H1 (cell line): ENCODE data around the gene TRIM27. TPM values are rescaled to one million over a fixed set of nuclear protein-coding genes. Genes with fewer than 3 reads are reported as not detected.
"Not testable (repeated sequence)": the region's sequence is repeated elsewhere in the genome, so short reads cannot be mapped to it uniquely, and the experiment has no call there.

ENCODE experiments used
- CTCF ChIA-PET: fragments of 300-600 bp; sonication (Branson Sonifier 250); formaldehyde crosslinking; loops from one replicate; lab custom pipeline; 2021; ENCODE audit not compliant: partially characterized antibody; lab: Charles Lee
- POLR2A ChIA-PET: fragments of 300-600 bp; sonication (Branson Sonifier 250); formaldehyde crosslinking; loops from one replicate; lab custom pipeline; 2021; ENCODE audit warnings: inconsistent platforms; ENCODE audit not compliant: partially characterized antibody; lab: Charles Lee
- DNase-seq, 2 experiments: peaks; one replicate each; pipeline versions ENCODE4 v3.0.0 to v3.0.0-alpha.2; 2010 to 2022; ENCODE audit warnings: low spot score in 2 of 2, low read depth in 1 of 2, mixed read lengths in 1 of 2
- FAIRE-seq: peaks from 2 replicates; lab custom pipeline; 2011; peaks lifted over from hg19 to GRCh38; lab: Jason Lieb, UNC
- H2AFZ ChIP-seq: 2 replicates; pipeline ENCODE4 v1.8.1; 2012; ENCODE audit warnings: low read length, inconsistent platforms
- H2AK5ac ChIP-seq: 2 replicates; pipeline ENCODE4 v1.6.1; 2013; ENCODE audit warnings: low read depth, low read length
- H2BK120ac ChIP-seq: replicated peaks from 2 replicates; pipeline ENCODE3; 2013; ENCODE audit warnings: low read depth, low read length, inconsistent platforms
- H2BK12ac ChIP-seq: 2 replicates; pipeline ENCODE4 v1.6.1; 2013; ENCODE audit warnings: low read depth, low read length
- H2BK15ac ChIP-seq: 2 replicates; pipeline ENCODE4 v1.6.1; 2013; ENCODE audit warnings: low read length
- H2BK20ac ChIP-seq: 2 replicates; pipeline ENCODE4 v1.6.1; 2013; ENCODE audit warnings: low read length
- H2BK5ac ChIP-seq: 2 replicates; pipeline ENCODE4 v1.6.1; 2013; ENCODE audit warnings: low read depth, low read length
- H3K14ac ChIP-seq: 2 replicates; pipeline ENCODE4 v1.6.1; 2013; ENCODE audit warnings: inconsistent platforms; ENCODE audit not compliant: insufficient read length
- H3K18ac ChIP-seq: 2 replicates; pipeline ENCODE4 v1.6.1; 2013; ENCODE audit warnings: low read length; ENCODE audit errors: extremely low read depth
- H3K23ac ChIP-seq: 2 replicates; pipeline ENCODE4 v1.6.1; 2013; ENCODE audit warnings: inconsistent platforms; ENCODE audit not compliant: insufficient read length
- H3K23me2 ChIP-seq: 2 replicates; pipeline ENCODE4 v1.6.1; 2013; ENCODE audit warnings: low read depth, low read length
- H3K27ac ChIP-seq: 2 replicates; pipeline ENCODE4 v1.6.1; 2011; ENCODE audit warnings: low read depth, low read length, inconsistent platforms
- H3K27me3 ChIP-seq, 4 experiments: replicated peaks in 1 of 4; 1 replicate in 1 of 4; 2 replicates in 3 of 4; pipeline versions ENCODE4 v1.6.1 to v1.8.1; 2011 to 2013; ENCODE audit warnings: low read length in 3 of 4, mild to moderate bottlenecking in 3 of 4, inconsistent platforms in 2 of 4, mixed read lengths in 2 of 4, moderate library complexity in 1 of 4; ENCODE audit not compliant: control insufficient read depth in 3 of 4, insufficient read depth in 3 of 4; ENCODE audit errors: extremely low read depth in 1 of 4
- H3K36me3 ChIP-seq, 4 experiments: 2 replicates each; pipeline versions ENCODE4 v1.6.1 to v1.8.1; 2011 to 2013; ENCODE audit warnings: mild to moderate bottlenecking in 4 of 4, low read length in 3 of 4, moderate library complexity in 2 of 4, control low read depth in 1 of 4, inconsistent platforms in 1 of 4; ENCODE audit not compliant: insufficient read depth in 4 of 4, control insufficient read depth in 2 of 4
- H3K4ac ChIP-seq: replicated peaks from 2 replicates; pipeline ENCODE3; 2013; ENCODE audit warnings: low read length, low read depth, mixed read lengths, inconsistent platforms; ENCODE audit not compliant: insufficient read length
- H3K4me1 ChIP-seq, 4 experiments: replicated peaks in 1 of 4; 1 replicate in 1 of 4; 2 replicates in 3 of 4; pipeline versions ENCODE4 v1.6.1 to v1.8.1; 2011 to 2013; ENCODE audit warnings: low read length in 3 of 4, inconsistent platforms in 2 of 4, mixed read lengths in 1 of 4; ENCODE audit not compliant: insufficient read depth in 4 of 4, control insufficient read depth in 3 of 4
- H3K4me2 ChIP-seq, 2 experiments: 2 replicates each; pipeline versions ENCODE4 v1.6.1 to v1.8.1; 2011 to 2013; ENCODE audit warnings: low read depth in 2 of 2, low read length in 2 of 2, control low read depth in 1 of 2, inconsistent platforms in 1 of 2, mild to moderate bottlenecking in 1 of 2; ENCODE audit not compliant: insufficient read depth in 1 of 2
- H3K4me3 ChIP-seq, 4 experiments: fragments of 200-600, 300-600 bp in 1 of 4; sonication (generic), shearing (Covaris generic), sonication (Bioruptor Twin) in 1 of 4; 2 replicates each; pipeline versions ENCODE4 v1.5.1 to v1.8.1; 2011 to 2016; ENCODE audit warnings: low read length in 4 of 4, low read depth in 3 of 4, control low read depth in 2 of 4, inconsistent platforms in 2 of 4, mild to moderate bottlenecking in 2 of 4, mixed read lengths in 1 of 4, moderate library complexity in 1 of 4; ENCODE audit not compliant: insufficient read depth in 2 of 4; ENCODE audit errors: extremely low read depth in 1 of 4
- H3K56ac ChIP-seq: replicated peaks from 2 replicates; pipeline ENCODE3; 2013; ENCODE audit warnings: low read depth, mild to moderate bottlenecking, mixed read lengths, low read length, inconsistent platforms; ENCODE audit not compliant: insufficient read length
- H3K79me1 ChIP-seq: 2 replicates; pipeline ENCODE4 v1.6.1; 2013; ENCODE audit warnings: low read depth, low read length, control low read depth
- H3K79me2 ChIP-seq, 2 experiments: 2 replicates each; pipeline versions ENCODE4 v1.6.1 to v1.8.1; 2012 to 2013; ENCODE audit warnings: low read length in 2 of 2, mild to moderate bottlenecking in 2 of 2, inconsistent platforms in 1 of 2; ENCODE audit not compliant: insufficient read depth in 2 of 2, control insufficient read depth in 1 of 2
- H3K9ac ChIP-seq, 4 experiments: replicated peaks in 1 of 4; 1 replicate in 1 of 4; 2 replicates in 3 of 4; pipeline versions ENCODE4 v1.6.1 to v1.8.1; 2011 to 2013; ENCODE audit warnings: low read depth in 3 of 4, low read length in 3 of 4, control low read depth in 2 of 4, mild to moderate bottlenecking in 2 of 4, moderate library complexity in 2 of 4, inconsistent platforms in 1 of 4; ENCODE audit errors: extremely low read depth in 1 of 4
- H3K9me3 ChIP-seq, 2 experiments: 2 replicates each; pipeline versions ENCODE4 v1.6.1 to v1.8.1; 2012 to 2013; ENCODE audit warnings: mild to moderate bottlenecking in 2 of 2, moderate library complexity in 2 of 2, control low read depth in 1 of 2, inconsistent platforms in 1 of 2, low read depth in 1 of 2, low read length in 1 of 2, mixed read lengths in 1 of 2; ENCODE audit not compliant: insufficient read depth in 2 of 2
- H4K20me1 ChIP-seq, 2 experiments: replicated peaks in 1 of 2; 2 replicates each; pipeline versions ENCODE3 to v1.8.1; 2011 to 2013; ENCODE audit warnings: inconsistent platforms in 2 of 2, low read length in 2 of 2, mild to moderate bottlenecking in 1 of 2; ENCODE audit not compliant: insufficient read depth in 2 of 2, control insufficient read depth in 1 of 2
- H4K5ac ChIP-seq: 2 replicates; pipeline ENCODE4 v1.6.1; 2013; ENCODE audit warnings: low read length, low read depth, mixed read lengths, inconsistent platforms; ENCODE audit not compliant: insufficient read length
- H4K8ac ChIP-seq: 2 replicates; pipeline ENCODE4 v1.8.0; 2013; ENCODE audit warnings: mild to moderate bottlenecking, moderate library complexity, low read length, inconsistent platforms; ENCODE audit not compliant: insufficient read depth; ENCODE audit errors: extremely low read depth
- H4K91ac ChIP-seq: replicated peaks from 2 replicates; pipeline ENCODE3; 2013; ENCODE audit warnings: low read length, mixed read lengths, inconsistent platforms; ENCODE audit not compliant: insufficient read length
- WGBS, 2 experiments: shearing (Covaris generic) in 1 of 2; methylation state at CpG; one replicate each; pipeline versions ENCODE4 v1.1.6 to v1.1.7; 2013 to 2015; ENCODE audit warnings: low lambda C conversion rate in 2 of 2, mixed read lengths in 2 of 2, inconsistent platforms in 1 of 2, low coverage in 1 of 2, missing lambda C conversion rate in 1 of 2; ENCODE audit not compliant: insufficient replicate concordance in 2 of 2, insufficient coverage in 1 of 2, insufficient read length in 1 of 2; ENCODE audit errors: extremely low coverage in 1 of 2, missing lambda C conversion rate in 1 of 2; 5-methylcytosine and 5-hydroxymethylcytosine counted together
- polyA plus RNA-seq, 7 experiments: library from polyadenylated mRNA; depleted of rRNA in 3 of 7; stranded (reverse) in 5 of 7; unstranded in 2 of 7; fragments of >200 nt in 5 of 7; fragments of 200-250 nt in 2 of 7; gene quantifications; 1 replicate in 5 of 7; 2 replicates in 1 of 7; 4 replicates in 1 of 7; pipeline versions ENCODE4 v1.2.1 to v1.2.3, GENCODE V29; 2011 to 2013; ENCODE audit warnings: missing spikeins in 2 of 7, mixed read lengths in 2 of 7
- total RNA-seq: library from RNA; stranded (reverse); fragmentation: NEBNext Ultra II Directional; extraction: Animal tissue kit (Norgen Biotek cat#: 25700); gene quantifications from 2 replicates; pipeline ENCODE4 v1.2.1, GENCODE V29; 2021

The TRIM27 gene
- total and polyA plus RNA-seq, 2 of the 8 experiments (the other 6 are each of a cell fraction or from before 2014, with no cell fraction given) = 76.4 to 85.9 TPM

GRCh38 chr6:28970056-28970455 is 46.3 kb upstream of the TRIM27 start:
- H3K9me3 ChIP-seq, H4K5ac ChIP-seq, DNase-seq, FAIRE-seq, H3K4me1 ChIP-seq, H3K36me3 ChIP-seq, H3K27ac ChIP-seq, H2BK120ac ChIP-seq, H2BK15ac ChIP-seq, H3K27me3 ChIP-seq, H4K91ac ChIP-seq, H2BK20ac ChIP-seq, H3K4ac ChIP-seq, H4K20me1 ChIP-seq, H2AK5ac ChIP-seq, H2AFZ ChIP-seq, H3K4me2 ChIP-seq, H2BK12ac ChIP-seq, H3K56ac ChIP-seq, H2BK5ac ChIP-seq, H3K23me2 ChIP-seq, H3K23ac ChIP-seq, H4K8ac ChIP-seq, H3K9ac ChIP-seq, H3K79me2 ChIP-seq, H3K18ac ChIP-seq, H3K4me3 ChIP-seq, H3K14ac ChIP-seq, H3K79me1 ChIP-seq: not testable (repeated sequence)
- ChIA-PET POLR2A (interaction anchor here (0.9 kb wide), 1 partner anchor 15 kb away, joined by 3 read pairs; no protein-coding TSS in a partner anchor), CTCF (interaction anchor here (0.8 to 2.5 kb wide), 5 partner anchors 10 to 131 kb away, joined by 3 to 19 read pairs (median 4); no protein-coding TSS in a partner anchor)
- WGBS, 2 experiments = 90% methylated on average over 21 of the region's 21 CpGs; no CpG with 5 or more reads in 1 of the 2 experiments
